Left lung (tissue), 10 donors: ENCODE data around the gene NEK8. TPM values are rescaled to one million over a fixed set of nuclear protein-coding genes. Genes with fewer than 3 reads are reported as not detected.

Source experiments
- ATAC-seq: fragments of 200-7000 bp; cut with Tn5 transposase; one replicate; pipeline ENCODE4 v1.9.1; 2020; ENCODE audit warnings: moderate library complexity
- DNase-seq, 4 donors: peaks; one replicate each; pipeline ENCODE4 v3.0.0-alpha.2; 2013 to 2020
- H3K27ac ChIP-seq, 2 donors: fragments of 200-600 bp; sonication (generic) in 1 of 2; one replicate each; pipeline versions ENCODE4 v1.5.0 to v1.8.0; 2020 to 2021
- H3K27me3 ChIP-seq, 2 donors: fragments of 200-600 bp; sonication (generic) in 1 of 2; one replicate each; pipeline versions ENCODE4 v1.5.0 to v1.8.0; 2020 to 2021
- H3K36me3 ChIP-seq, 2 donors: fragments of 200-600 bp; sonication (generic) in 1 of 2; one replicate each; pipeline versions ENCODE4 v1.5.0 to v1.8.0; 2020 to 2021
- H3K4me1 ChIP-seq, 2 donors: fragments of 200-600 bp; one replicate each; pipeline ENCODE4 v1.8.0; 2021
- H3K4me3 ChIP-seq, 2 donors: fragments of 200-600 bp; sonication (generic) in 1 of 2; one replicate each; pipeline versions ENCODE4 v1.5.0 to v1.8.0; 2020 to 2021; ENCODE audit warnings: mild to moderate bottlenecking in 1 of 2
- H3K9me3 ChIP-seq, 2 donors: fragments of 200-600 bp; sonication (generic) in 1 of 2; one replicate each; pipeline versions ENCODE4 v1.5.0 to v1.8.0; 2020 to 2021
- CTCF ChIP-seq, 2 donors: fragments of 200-600 bp; sonication (generic) in 1 of 2; IDR thresholded peaks; one replicate each; pipeline versions ENCODE4 v1.5.0 to v1.8.0; 2021; ENCODE audit warnings: antibody characterized with exemption in 2 of 2
- intact Hi-C, 2 donors: fragments of 100-400 bp; cut with DNase I; formaldehyde crosslinking; loops; one replicate each; pipeline versions ENCODE4 v1.11.2 to v1.14.2; 2022
- polyA plus RNA-seq, 6 donors: library from polyadenylated mRNA; unstranded; fragments of 120-200 nt; gene quantifications; one replicate each; pipeline ENCODE4 v1.2.1, GENCODE V29; 2013; ENCODE audit not compliant: insufficient read length in 6 of 6
- total RNA-seq, 2 donors: library from RNA; stranded (reverse); fragmentation: NEBNext Ultra II Directional; extraction: Animal tissue kit (Norgen Biotek cat#: 25700); gene quantifications; one replicate each; pipeline ENCODE4 v1.2.1, GENCODE V29; 2021
- donor health status: DM: no; HTN: yes; CAD: no.
- donor health status: DM: no; HTN: no; CAD: no.

The NEK8 gene
- total and polyA plus RNA-seq, 8 donors, result 5.6 to 8.1 (median 7.2) TPM

GRCh38 chr17:28758411-28759121, 30.0 kb downstream of the NEK8 start:
- H3K9me3 ChIP-seq, result no peaks in the 10 kb centered on the region
- H3K4me1 ChIP-seq, result peaks cover 5 to 26% of the 10 kb centered on the region in 2 donors
- DNase-seq, result no peak
- intact Hi-C loops, result no loop called here
- H3K36me3 ChIP-seq, result peaks cover 0 to 33% of the 10 kb centered on the region in 2 donors
- H3K27ac ChIP-seq, result no peak overlapping the region
- H3K4me3 ChIP-seq, result no peak overlapping the region
- no peak for TF ChIP-seq CTCF (IDR thresholded peaks at IDR 0.05)
- H3K27me3 ChIP-seq, result no peaks in the 10 kb centered on the region
- ATAC-seq, result no peak

- no peaks in the 10 kb centered on the region for H3K27me3 ChIP-seq
- TF ChIP-seq CTCF (IDR thresholded peaks at IDR 0.05), result no peak
- ATAC-seq (no peak), DNase-seq (no peak)
- H3K9me3 ChIP-seq, result no peaks in the 10 kb centered on the region
- peaks cover 5 to 31% of the 10 kb centered on the region in 2 donors for H3K4me1 ChIP-seq
- no peak overlapping the region for H3K27ac ChIP-seq
- intact Hi-C loops, result no loop called here
- H3K36me3 ChIP-seq, result peaks cover 0 to 33% of the 10 kb centered on the region in 2 donors
- H3K4me3 ChIP-seq, result no peak overlapping the region
These were observed 30.8 kb downstream of the NEK8 start for GRCh38 chr17:28759256-28759865.

DNA sequence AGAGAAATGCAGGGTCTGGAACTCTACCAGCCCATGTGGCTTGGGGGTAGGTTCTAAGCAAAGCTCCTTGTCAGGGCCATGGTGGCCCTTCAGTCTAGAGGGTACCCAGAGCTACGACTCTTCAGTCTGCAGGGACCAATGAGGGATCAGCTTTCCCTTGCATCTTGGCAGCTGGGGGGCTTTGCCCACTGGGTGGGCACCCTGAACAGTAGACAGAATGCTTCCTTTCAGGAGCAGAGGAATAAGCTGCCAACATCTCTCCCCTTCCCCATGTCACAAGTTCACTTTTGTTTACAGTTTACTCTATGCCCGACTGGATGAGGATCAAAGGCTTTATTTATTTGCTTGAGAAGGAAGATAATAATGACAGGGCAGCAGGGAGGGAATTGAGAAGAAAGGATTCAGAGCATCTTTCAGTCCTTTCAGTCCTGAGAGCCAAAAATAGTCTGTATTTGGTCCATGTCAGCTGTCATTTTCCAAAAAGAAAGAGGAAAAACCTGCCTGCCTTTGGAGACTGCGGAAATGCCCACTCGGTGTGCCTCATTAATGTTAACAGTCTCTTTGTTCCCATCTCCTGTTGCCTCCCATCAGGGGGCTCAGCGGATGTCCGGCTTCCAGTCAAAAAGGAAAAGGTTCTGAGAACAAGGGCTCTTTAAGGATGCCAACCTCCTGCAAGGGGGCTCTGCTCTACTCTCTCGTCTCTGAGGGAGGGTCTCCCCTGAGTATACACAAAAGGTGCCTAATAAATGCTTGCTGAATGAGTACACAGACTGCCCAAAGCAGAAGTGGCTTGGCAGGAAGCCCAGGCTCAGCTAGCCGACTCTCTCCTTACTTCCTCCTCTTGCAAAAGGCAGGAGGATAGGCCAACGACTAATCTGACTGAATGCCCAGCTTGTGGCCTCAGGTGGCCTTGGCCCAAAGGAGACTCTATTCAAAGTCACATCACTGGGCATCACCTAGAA, 32.3 kb downstream of the NEK8 start:
- H3K4me3 ChIP-seq, result no peak overlapping the region

DNA sequence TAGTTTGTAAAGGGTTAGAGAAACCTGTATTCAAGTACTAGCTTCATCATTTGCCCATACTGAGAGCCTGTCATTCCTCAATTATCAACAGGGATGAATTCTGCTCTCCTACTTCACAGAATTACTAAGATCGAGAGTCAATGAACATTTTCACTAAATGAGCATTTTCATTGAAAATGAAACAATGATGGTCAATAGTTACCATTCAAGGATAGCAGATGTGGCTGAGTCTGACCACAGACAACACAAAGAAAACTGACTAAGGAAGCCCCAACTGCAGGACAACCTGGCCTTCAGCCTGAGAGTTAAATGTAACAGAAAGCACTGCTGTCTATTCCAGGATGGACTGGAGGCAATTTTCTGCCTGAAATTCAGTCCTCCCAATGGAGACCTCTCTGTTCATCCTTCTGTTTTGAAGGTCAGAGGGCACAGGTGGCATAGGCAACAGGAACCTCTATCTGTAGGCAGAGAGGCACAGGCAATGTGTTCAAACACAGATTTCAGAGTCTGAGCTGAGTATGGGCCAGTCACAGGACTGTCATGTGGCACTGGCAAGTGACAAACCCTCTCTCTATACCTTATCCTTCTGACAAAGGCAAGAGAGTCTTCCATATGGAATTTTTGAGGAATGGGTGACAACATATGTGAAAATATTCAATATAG, 34.7 kb downstream of the NEK8 start:
- peak; percentile 8 for ATAC-seq
- Histone ChIP-seq H3K9me3 (no peaks in the 10 kb centered on the region), H3K27ac (peak overlapping the region in 1 of 2 donors; percentile 15), H3K4me3 (no peak overlapping the region), H3K27me3 (no peaks in the 10 kb centered on the region), H3K36me3 (peaks cover 0 to 45% of the 10 kb centered on the region in 2 donors), H3K4me1 (peaks cover 5 to 31% of the 10 kb centered on the region in 2 donors)
- intact Hi-C loops, result loop anchor here in 1 of 2 donors (5.0 kb wide), 1 partner anchor 139 kb away; the partner anchor contains the start of gene DHRS13
- no peak for DNase-seq
- no peak for TF ChIP-seq CTCF (IDR thresholded peaks at IDR 0.05)

More for the DNA sequence above, 32.3 kb downstream of the NEK8 start:
- Histone ChIP-seq H3K27me3 (no peaks in the 10 kb centered on the region), H3K27ac (peak overlapping the region; percentile 1 to 48), H3K4me1 (peaks cover 5 to 31% of the 10 kb centered on the region in 2 donors), H3K36me3 (peaks cover 0 to 42% of the 10 kb centered on the region in 2 donors), H3K9me3 (no peaks in the 10 kb centered on the region)
- ATAC-seq, result peak; percentile 79
- peak in 2 of 4 donors; percentile 87 to 89 for DNase-seq
- TF ChIP-seq CTCF (IDR thresholded peaks at IDR 0.05), result no peak
- intact Hi-C loops, result loop anchor here in 1 of 2 donors (5.0 kb wide), 1 partner anchor 141 kb away; the partner anchor contains the start of gene DHRS13
